ENCODE data around the gene CCDC74A.
"Not testable (repeated sequence)": the region's sequence is repeated elsewhere in the genome, so short reads cannot be mapped to it uniquely, and the experiment has no call there.

The CCDC74A gene

GRCh38 chr2:131504082-131504750, 23.5 kb upstream of the CCDC74A start:
- H3K36me3 ChIP-seq (ENCODE audit: control insufficient read depth, insufficient read depth, low read length): peaks cover 22% of the 10 kb centered on the region
- not testable (repeated sequence) for H3K4me3 ChIP-seq (ENCODE audit: insufficient read depth, low read depth, low read length); H3K27me3 ChIP-seq (ENCODE audit: control insufficient read depth, insufficient read depth, low read length, poor library complexity, severe bottlenecking); H3K4me1 ChIP-seq (ENCODE audit: control insufficient read depth, insufficient read depth, low read length); H3K9me3 ChIP-seq (ENCODE audit: control insufficient read depth, low read length); H3K27ac ChIP-seq (ENCODE audit: insufficient read depth, low read depth, low read length, poor library complexity, severe bottlenecking)
- 88 to 98% methylated on average over 5 to 6 of the region's 7 CpGs for WGBS, 2 experiments

- Histone ChIP-seq H3K27me3 (ENCODE audit: control insufficient read depth, insufficient read depth, low read length, poor library complexity, severe bottlenecking) (no peaks in the 10 kb centered on the region), H3K4me1 (ENCODE audit: control insufficient read depth, insufficient read depth, low read length) (no peaks in the 10 kb centered on the region), H3K4me3 (ENCODE audit: insufficient read depth, low read depth, low read length) (no peak overlapping the region), H3K27ac (ENCODE audit: insufficient read depth, low read depth, low read length, poor library complexity, severe bottlenecking) (no peak overlapping the region), H3K9me3 (ENCODE audit: control insufficient read depth, low read length) (no peaks in the 10 kb centered on the region), H3K36me3 (ENCODE audit: control insufficient read depth, insufficient read depth, low read length) (peaks cover 4% of the 10 kb centered on the region)
- WGBS, 2 experiments: 94 to 96% methylated on average over 9 of the region's 9 CpGs
These were observed 18.1 kb upstream of the CCDC74A start for GRCh38 chr2:131509615-131510014.

- H3K27ac ChIP-seq (ENCODE audit: insufficient read depth, low read depth, low read length, poor library complexity, severe bottlenecking); H3K4me3 ChIP-seq (ENCODE audit: insufficient read depth, low read depth, low read length); H3K36me3 ChIP-seq (ENCODE audit: control insufficient read depth, insufficient read depth, low read length); H3K9me3 ChIP-seq (ENCODE audit: control insufficient read depth, low read length); H3K4me1 ChIP-seq (ENCODE audit: control insufficient read depth, insufficient read depth, low read length); H3K27me3 ChIP-seq (ENCODE audit: control insufficient read depth, insufficient read depth, low read length, poor library complexity, severe bottlenecking): not testable (repeated sequence)
- 76 to 78% methylated on average over 22 of the region's 22 CpGs for WGBS, 2 experiments
These were observed 16.3 kb upstream of the CCDC74A start for GRCh38 chr2:131511291-131511968.

GRCh38 chr2:131511969-131512870, 15.5 kb upstream of the CCDC74A start:
- 93 to 95% methylated on average over 13 to 14 of the region's 17 CpGs for WGBS, 2 experiments
- not testable (repeated sequence) for H3K4me1 ChIP-seq (ENCODE audit: control insufficient read depth, insufficient read depth, low read length); H3K36me3 ChIP-seq (ENCODE audit: control insufficient read depth, insufficient read depth, low read length); H3K27me3 ChIP-seq (ENCODE audit: control insufficient read depth, insufficient read depth, low read length, poor library complexity, severe bottlenecking); H3K27ac ChIP-seq (ENCODE audit: insufficient read depth, low read depth, low read length, poor library complexity, severe bottlenecking); H3K9me3 ChIP-seq (ENCODE audit: control insufficient read depth, low read length); H3K4me3 ChIP-seq (ENCODE audit: insufficient read depth, low read depth, low read length)

- H3K9me3 ChIP-seq (ENCODE audit: control insufficient read depth, low read length); H3K27ac ChIP-seq (ENCODE audit: insufficient read depth, low read depth, low read length, poor library complexity, severe bottlenecking); H3K4me1 ChIP-seq (ENCODE audit: control insufficient read depth, insufficient read depth, low read length); H3K27me3 ChIP-seq (ENCODE audit: control insufficient read depth, insufficient read depth, low read length, poor library complexity, severe bottlenecking); H3K4me3 ChIP-seq (ENCODE audit: insufficient read depth, low read depth, low read length); H3K36me3 ChIP-seq (ENCODE audit: control insufficient read depth, insufficient read depth, low read length): not testable (repeated sequence)
- WGBS, 2 experiments: 91 to 95% methylated on average over 15 of the region's 15 CpGs
These were observed 13.1 kb upstream of the CCDC74A start for GRCh38 chr2:131514408-131515166.

- H3K4me3 ChIP-seq (ENCODE audit: insufficient read depth, low read depth, low read length); H3K36me3 ChIP-seq (ENCODE audit: control insufficient read depth, insufficient read depth, low read length); H3K4me1 ChIP-seq (ENCODE audit: control insufficient read depth, insufficient read depth, low read length); H3K27me3 ChIP-seq (ENCODE audit: control insufficient read depth, insufficient read depth, low read length, poor library complexity, severe bottlenecking); H3K9me3 ChIP-seq (ENCODE audit: control insufficient read depth, low read length); H3K27ac ChIP-seq (ENCODE audit: insufficient read depth, low read depth, low read length, poor library complexity, severe bottlenecking): not testable (repeated sequence)
- WGBS, 2 experiments: 96% methylated on average over 10 of the region's 14 CpGs
These were observed 12.5 kb upstream of the CCDC74A start for GRCh38 chr2:131515235-131515634.

- no peaks in the 10 kb centered on the region for H3K27me3 ChIP-seq (ENCODE audit: control insufficient read depth, insufficient read depth, low read length, poor library complexity, severe bottlenecking)
- H3K27ac ChIP-seq (ENCODE audit: insufficient read depth, low read depth, low read length, poor library complexity, severe bottlenecking): no peak overlapping the region
- no peak overlapping the region for H3K4me3 ChIP-seq (ENCODE audit: insufficient read depth, low read depth, low read length)
- H3K36me3 ChIP-seq (ENCODE audit: control insufficient read depth, insufficient read depth, low read length): peaks cover 5% of the 10 kb centered on the region
- H3K4me1 ChIP-seq (ENCODE audit: control insufficient read depth, insufficient read depth, low read length): no peaks in the 10 kb centered on the region
- no peaks in the 10 kb centered on the region for H3K9me3 ChIP-seq (ENCODE audit: control insufficient read depth, low read length)
- WGBS, 2 experiments: 93 to 94% methylated on average over 9 to 10 of the region's 10 CpGs
These were observed 11.7 kb upstream of the CCDC74A start for GRCh38 chr2:131516011-131516410.

- 90 to 91% methylated on average over 11 of the region's 11 CpGs for WGBS, 2 experiments
- H3K4me1 ChIP-seq (ENCODE audit: control insufficient read depth, insufficient read depth, low read length); H3K4me3 ChIP-seq (ENCODE audit: insufficient read depth, low read depth, low read length); H3K9me3 ChIP-seq (ENCODE audit: control insufficient read depth, low read length); H3K36me3 ChIP-seq (ENCODE audit: control insufficient read depth, insufficient read depth, low read length); H3K27me3 ChIP-seq (ENCODE audit: control insufficient read depth, insufficient read depth, low read length, poor library complexity, severe bottlenecking); H3K27ac ChIP-seq (ENCODE audit: insufficient read depth, low read depth, low read length, poor library complexity, severe bottlenecking): not testable (repeated sequence)
These were observed 11.1 kb upstream of the CCDC74A start for GRCh38 chr2:131516621-131517020.

- Histone ChIP-seq H3K9me3 (ENCODE audit: control insufficient read depth, low read length) (no peaks in the 10 kb centered on the region), H3K4me3 (ENCODE audit: insufficient read depth, low read depth, low read length) (no peak overlapping the region), H3K4me1 (ENCODE audit: control insufficient read depth, insufficient read depth, low read length) (no peaks in the 10 kb centered on the region), H3K36me3 (ENCODE audit: control insufficient read depth, insufficient read depth, low read length) (peaks cover 5% of the 10 kb centered on the region), H3K27me3 (ENCODE audit: control insufficient read depth, insufficient read depth, low read length, poor library complexity, severe bottlenecking) (no peaks in the 10 kb centered on the region), H3K27ac (ENCODE audit: insufficient read depth, low read depth, low read length, poor library complexity, severe bottlenecking) (no peak overlapping the region)
- WGBS, 2 experiments: 95% methylated on average over 17 of the region's 17 CpGs
These were observed 10.4 kb upstream of the CCDC74A start for GRCh38 chr2:131517106-131517831.

Data from ectodermal cell (in vitro differentiated cells).